GM23338 (cell line): ENCODE measurements around the gene EXO1. TPM values are rescaled to one million over a fixed set of nuclear protein-coding genes. Genes with fewer than 3 reads are reported as not detected.

Experiments used
- ATAC-seq: fragments of 200-7000 bp; cut with Tn5 transposase; 3 replicates; pipeline ENCODE4 v1.9.1; 2020
- DNase-seq: peaks from one replicate; pipeline ENCODE4 v3.0.0-alpha.2; 2015; ENCODE audit warnings: low spot score
- H2AFZ ChIP-seq: fragments of 200-600 bp; sonication (generic); 2 replicates; pipeline ENCODE4 v1.8.0; 2016; ENCODE audit warnings: antibody characterized with exemption, mild to moderate bottlenecking, moderate library complexity
- H3F3A ChIP-seq: fragments of 200-600 bp; sonication (generic); replicated peaks from 2 replicates; pipeline ENCODE4 v1.8.0; 2017; ENCODE audit warnings: antibody characterized with exemption, mixed run types, low read depth
- H3K27ac ChIP-seq: fragments of 200-600 bp; sonication (generic); 2 replicates; pipeline ENCODE4 v1.6.1; 2016; ENCODE audit warnings: low read depth
- H3K27me3 ChIP-seq: fragments of 200-600 bp; sonication (generic); 2 replicates; pipeline ENCODE4 v1.8.0; 2016; ENCODE audit warnings: mild to moderate bottlenecking, mixed run types, moderate library complexity; ENCODE audit not compliant: insufficient read depth
- H3K36me3 ChIP-seq: fragments of 200-600 bp; sonication (generic); 2 replicates; pipeline ENCODE4 v1.8.0; 2016; ENCODE audit warnings: mild to moderate bottlenecking; ENCODE audit not compliant: insufficient read depth
- H3K4me1 ChIP-seq: fragments of 200-600 bp; sonication (generic); 2 replicates; pipeline ENCODE4 v1.8.0; 2016; ENCODE audit warnings: mild to moderate bottlenecking, moderate library complexity; ENCODE audit not compliant: insufficient read depth
- H3K4me2 ChIP-seq: fragments of 200-600 bp; sonication (generic); 2 replicates; pipeline ENCODE4 v1.7.1; 2017; ENCODE audit warnings: mixed run types
- H3K4me3 ChIP-seq: fragments of 200-600 bp; sonication (generic); 2 replicates; pipeline ENCODE4 v1.6.1; 2016; ENCODE audit warnings: mixed run types
- H3K79me2 ChIP-seq: fragments of 200-600 bp; sonication (generic); replicated peaks from 2 replicates; pipeline ENCODE4 v1.8.0; 2017; ENCODE audit warnings: mild to moderate bottlenecking; ENCODE audit not compliant: insufficient read depth
- H3K9me2 ChIP-seq: fragments of 200-600 bp; sonication (generic); 2 replicates; pipeline ENCODE4 v1.8.0; 2017; ENCODE audit not compliant: insufficient read depth
- H4K20me1 ChIP-seq: fragments of 200-600 bp; sonication (generic); replicated peaks from 2 replicates; pipeline ENCODE4 v1.8.0; 2017; ENCODE audit warnings: mild to moderate bottlenecking; ENCODE audit not compliant: insufficient read depth
- H3K27ac Mint-ChIP-seq: 2 replicates; pipeline ENCODE4 v1.8.0; 2020; ENCODE audit warnings: inconsistent platforms, mild to moderate bottlenecking, moderate library complexity, mixed read lengths
- H3K27me3 Mint-ChIP-seq: 3 replicates; pipeline ENCODE4 v1.8.0; 2022; ENCODE audit warnings: low read depth, mild to moderate bottlenecking, moderate library complexity, mixed read lengths, inconsistent platforms; ENCODE audit not compliant: insufficient read depth, poor library complexity
- H3K36me3 Mint-ChIP-seq: 3 replicates; pipeline ENCODE4 v1.8.0; 2021; ENCODE audit warnings: low read depth, mild to moderate bottlenecking, inconsistent platforms, moderate library complexity, mixed read lengths
- H3K4me1 Mint-ChIP-seq: 3 replicates; pipeline ENCODE4 v1.8.0; 2020; ENCODE audit warnings: mild to moderate bottlenecking, inconsistent platforms, mixed read lengths
- H3K4me3 Mint-ChIP-seq: 3 replicates; pipeline ENCODE4 v1.8.0; 2021; ENCODE audit warnings: moderate library complexity, mild to moderate bottlenecking, inconsistent platforms, mixed read lengths
- H3K9me3 Mint-ChIP-seq: 3 replicates; pipeline ENCODE4 v1.8.0; 2020; ENCODE audit warnings: moderate library complexity, mild to moderate bottlenecking, inconsistent platforms, mixed read lengths
- CREB1 ChIP-seq: fragments of 250-450 bp; sonication (Bioruptor Pico); IDR thresholded peaks from 2 replicates; pipeline ENCODE4 v1.5.0; 2020; ENCODE audit warnings: low read depth, mild to moderate bottlenecking, moderate library complexity
- CTCF ChIP-seq, 2 experiments: fragments of 200-600 bp in 1 of 2; sonication (generic) in 1 of 2; conservative IDR thresholded peaks; 2 replicates each; pipeline versions ENCODE4 v1.5.1 to v1.6.1; 2016 to 2017; ENCODE audit warnings: antibody characterized with exemption in 2 of 2, low read depth in 2 of 2, mild to moderate bottlenecking in 2 of 2, moderate library complexity in 1 of 2
- ETS1 ChIP-seq: IDR thresholded peaks from 2 replicates; pipeline ENCODE4 v1.6.1; 2016; ENCODE audit warnings: antibody characterized with exemption
- EZH2 ChIP-seq: fragments of 200-600 bp; sonication (generic); IDR thresholded peaks from one replicate; pipeline ENCODE4 v1.8.0; 2017; ENCODE audit warnings: antibody characterized with exemption, mild to moderate bottlenecking, low read depth; ENCODE audit not compliant: unreplicated experiment
- EZH2phosphoT487 ChIP-seq: fragments of 200-600 bp; sonication (generic); IDR thresholded peaks from one replicate; pipeline ENCODE4 v1.8.1; 2018; ENCODE audit warnings: antibody characterized with exemption; ENCODE audit not compliant: unreplicated experiment
- JUNB ChIP-seq: IDR thresholded peaks from one replicate; pipeline ENCODE4 v1.6.1; 2016; ENCODE audit warnings: antibody characterized with exemption; ENCODE audit not compliant: unreplicated experiment
- NANOG ChIP-seq: IDR thresholded peaks from 2 replicates; pipeline ENCODE4 v1.6.1; 2016; ENCODE audit warnings: antibody characterized with exemption, borderline replicate concordance
- POLR2AphosphoS5 ChIP-seq: IDR thresholded peaks from 2 replicates; pipeline ENCODE4 v1.6.1; 2016; ENCODE audit warnings: antibody characterized with exemption, low read depth
- STAT1 ChIP-seq: IDR thresholded peaks from one replicate; pipeline ENCODE4 v1.6.1; 2016; ENCODE audit warnings: antibody characterized with exemption; ENCODE audit not compliant: unreplicated experiment
- ZNF114 ChIP-seq: fragments of 250-450 bp; sonication (Bioruptor Pico); IDR thresholded peaks from 2 replicates; pipeline ENCODE4 v1.5.0; 2020; ENCODE audit warnings: mild to moderate bottlenecking, moderate library complexity
- ZNF331 ChIP-seq: fragments of 250-450 bp; sonication (Bioruptor Pico); IDR thresholded peaks from 2 replicates; pipeline ENCODE4 v1.5.0; 2020; ENCODE audit warnings: low read depth, mild to moderate bottlenecking, moderate library complexity
- ZNF462 ChIP-seq: fragments of 250-450 bp; sonication (Bioruptor Pico); IDR thresholded peaks from 2 replicates; pipeline ENCODE4 v1.5.0; 2020; ENCODE audit warnings: mild to moderate bottlenecking, moderate library complexity
- polyA plus RNA-seq: library from polyadenylated mRNA; unstranded; fragments of >200 nt; fragmentation: Nextera tagmentation; extraction: Ambion mirVana; gene quantifications from 2 replicates; pipeline ENCODE4 v1.2.1, GENCODE V29; 2016
- total RNA-seq: library from RNA; depleted of rRNA; stranded (reverse); fragments of >200 nt; shearing (Covaris generic); gene quantifications from 2 replicates; pipeline ENCODE4 v1.2.3, GENCODE V29; 2014

Gene EXO1
- total and polyA plus RNA-seq, 2 experiments from 2014 or later, result 16.2 to 34.0 TPM

GRCh38 chr1:241808265-241808664, 39.7 kb upstream of the EXO1 start (continued):
- TF ChIP-seq ETS1 (no peak), ZNF114 (CRISPR knock-in tag) (no peak)

- no peak for ATAC-seq
- Histone ChIP-seq H3K27me3 (no peaks in the 10 kb centered on the region), H4K20me1 (no peaks in the 10 kb centered on the region), H3K4me2 (no peak overlapping the region), H3K36me3 (no peaks in the 10 kb centered on the region), H3F3A (no peaks in the 10 kb centered on the region), H3K27ac (no peak overlapping the region), H2AFZ (no peak overlapping the region), H3K79me2 (no peaks in the 10 kb centered on the region), H3K9me2 (no peaks in the 10 kb centered on the region), H3K4me1 (no peaks in the 10 kb centered on the region), H3K4me3 (no peak overlapping the region)
- Mint-ChIP-seq H3K36me3 (no peaks in the 10 kb centered on the region), H3K9me3 (no peaks in the 10 kb centered on the region), H3K4me3 (no peak overlapping the region), H3K27ac (no peak overlapping the region), H3K27me3 (peaks cover 1% of the 10 kb centered on the region), H3K4me1 (no peaks in the 10 kb centered on the region)
- DNase-seq, result no peak
- no peak for TF ChIP-seq STAT1
- TF ChIP-seq EZH2, result no peak
- no peak for TF ChIP-seq POLR2AphosphoS5
- no peak for TF ChIP-seq ZNF331 (CRISPR knock-in tag)
- TF ChIP-seq ZNF114 (CRISPR knock-in tag), result no peak
- no peak for TF ChIP-seq ZNF462 (CRISPR knock-in tag)
- TF ChIP-seq EZH2phosphoT487, result no peak
- no peak for TF ChIP-seq ETS1
- TF ChIP-seq CTCF (conservative IDR thresholded peaks at IDR 0.05; ENCODE audit: low read depth in 2 of 2), result no peak
- TF ChIP-seq NANOG, result no peak
- TF ChIP-seq JUNB, result no peak
- TF ChIP-seq CREB1 (CRISPR knock-in tag), result no peak
Observed at GRCh38 chr1:241810769-241811405, 37.1 kb upstream of the EXO1 start.
